HEK293 (cell line): Measurements from ENCODE around the gene ATG4B.
A peak's percentile ranks its signal among the peaks of the same experiment; 100 is the strongest.

ENCODE experiments used
- CTCF ChIA-PET: fragments of 350-600 bp; formaldehyde crosslinking; extraction: SDS; loops from one replicate; lab custom pipeline; 2021; ENCODE audit warnings: antibody characterized with exemption; lab: Yijun Ruan, JAX
- POLR2A ChIA-PET: fragments of 300-600 bp; formaldehyde crosslinking; extraction: SDS; loops from one replicate; lab custom pipeline; 2020; ENCODE audit warnings: antibody characterized with exemption, inconsistent platforms; lab: Yijun Ruan, JAX
- H3K27ac ChIP-seq: fragments of 200-500 bp; sonication (Bioruptor generic); 2 replicates; pipeline ENCODE4 v1.5.1; 2014; ENCODE audit warnings: low read depth, low read length, control low read depth, inconsistent platforms; ENCODE audit errors: extremely low read depth
- H3K36me3 ChIP-seq, 2 experiments: fragments of 200-500 bp in 1 of 2; sonication (Bioruptor generic) in 1 of 2; 1 replicate in 1 of 2; 2 replicates in 1 of 2; pipeline ENCODE4 v1.5.1; 2014 to 2017; ENCODE audit warnings: inconsistent platforms in 2 of 2, low read length in 2 of 2; ENCODE audit not compliant: control insufficient read depth in 2 of 2, insufficient read depth in 1 of 2
- H3K4me1 ChIP-seq: fragments of 200-500 bp; sonication (Bioruptor generic); 2 replicates; pipeline ENCODE4 v1.5.1; 2014; ENCODE audit warnings: mild to moderate bottlenecking, low read length, inconsistent platforms; ENCODE audit not compliant: control insufficient read depth, insufficient read depth
- H3K4me3 ChIP-seq: 2 replicates; pipeline ENCODE4 v1.5.1; 2011; ENCODE audit warnings: low read depth, mild to moderate bottlenecking, control low read depth, low read length, moderate library complexity
- H3K9me3 ChIP-seq: fragments of 200-500 bp; sonication (Bioruptor generic); 2 replicates; pipeline ENCODE4 v1.5.1; 2014; ENCODE audit warnings: low read depth, low read length, inconsistent platforms; ENCODE audit not compliant: control insufficient read depth, insufficient read depth
- GLI4 ChIP-seq: fragments of 450-650 bp; formaldehyde crosslinking; IDR thresholded peaks from 2 replicates; pipeline ENCODE4 v1.5.1; 2016; ENCODE audit warnings: missing biosample characterization, missing genetic modification characterization
- PRDM10 ChIP-seq: fragments of 450-650 bp; formaldehyde crosslinking; IDR thresholded peaks from 2 replicates; pipeline ENCODE4 v1.5.1; 2016; ENCODE audit warnings: missing biosample characterization, missing genetic modification characterization
- SCRT1 ChIP-seq: fragments of 450-650 bp; formaldehyde crosslinking; IDR thresholded peaks from 2 replicates; pipeline ENCODE4 v1.5.1; 2016; ENCODE audit warnings: missing biosample characterization, missing genetic modification characterization, borderline replicate concordance
- TCF7L2 ChIP-seq: IDR thresholded peaks from 2 replicates; pipeline ENCODE4 v1.6.1; 2011; ENCODE audit warnings: low read depth, mild to moderate bottlenecking, inconsistent platforms, low read length, moderate library complexity, borderline replicate concordance
- ZBTB11 ChIP-seq: fragments of 450-650 bp; formaldehyde crosslinking; conservative IDR thresholded peaks from 2 replicates; pipeline ENCODE4 v1.5.1; 2016; ENCODE audit warnings: low read depth, missing biosample characterization, missing genetic modification characterization
- ZBTB7A ChIP-seq: fragments of 450-650 bp; formaldehyde crosslinking; IDR thresholded peaks from 2 replicates; pipeline ENCODE4 v1.5.1; 2016; ENCODE audit warnings: low read depth, missing biosample characterization, missing genetic modification characterization
- ZFP69B ChIP-seq: fragments of 450-650 bp; formaldehyde crosslinking; IDR thresholded peaks from 2 replicates; pipeline ENCODE4 v1.5.1; 2016; ENCODE audit warnings: missing biosample characterization, missing genetic modification characterization
- ZNF19 ChIP-seq: fragments of 450-650 bp; formaldehyde crosslinking; IDR thresholded peaks from 2 replicates; pipeline ENCODE4; 2016; ENCODE audit warnings: missing biosample characterization, missing genetic modification characterization, low read depth
- ZNF221 ChIP-seq: fragments of 450-650 bp; formaldehyde crosslinking; IDR thresholded peaks from 2 replicates; pipeline ENCODE4 v1.5.1; 2017; ENCODE audit warnings: missing biosample characterization, missing genetic modification characterization, borderline replicate concordance
- ZNF274 ChIP-seq, 2 experiments: fragments of 200-500 bp in 1 of 2; fragments of 450-650 bp in 1 of 2; sonication (Bioruptor generic) in 1 of 2; formaldehyde crosslinking in 1 of 2; IDR thresholded peaks; 2 replicates each; pipeline versions ENCODE4 v1.5.1 to v1.6.1; 2014 to 2016; ENCODE audit warnings: borderline replicate concordance in 1 of 2, inconsistent platforms in 1 of 2, low read length in 1 of 2, missing biosample characterization in 1 of 2, missing genetic modification characterization in 1 of 2
- ZNF292 ChIP-seq: fragments of 450-650 bp; formaldehyde crosslinking; IDR thresholded peaks from 2 replicates; pipeline ENCODE4 v1.5.1; 2016; ENCODE audit warnings: low read depth, missing biosample characterization, missing genetic modification characterization, borderline replicate concordance
- ZNF513 ChIP-seq: fragments of 450-650 bp; IDR thresholded peaks from 2 replicates; pipeline ENCODE4 v1.5.1; 2018; ENCODE audit warnings: missing biosample characterization, missing genetic modification characterization
- ZNF792 ChIP-seq: fragments of 450-650 bp; formaldehyde crosslinking; IDR thresholded peaks from 2 replicates; pipeline ENCODE4 v1.5.1; 2016; ENCODE audit warnings: missing biosample characterization, missing genetic modification characterization
- TF ChIP-seq, protein P1 (sequence below): fragments of 450-650 bp; formaldehyde crosslinking; IDR thresholded peaks from 2 replicates; pipeline ENCODE4 v1.5.1; 2016; ENCODE audit warnings: missing biosample characterization, missing genetic modification characterization
- TF ChIP-seq, protein P2 (sequence below): fragments of 450-650 bp; formaldehyde crosslinking; IDR thresholded peaks from 2 replicates; pipeline ENCODE4 v1.5.1; 2016; ENCODE audit warnings: missing biosample characterization, missing genetic modification characterization

ATG4B gene

GRCh38 chr2:241637018-241637794 lies at the start of gene ATG4B, which contains the start of gene THAP4:
TSS of gene ATG4B (plus strand) at chr2:241637693. CDS start at chr2:241637715, 22 bp downstream.
TSS of gene THAP4 (minus strand) at chr2:241637158. CDS start at chr2:241637017, 141 bp downstream.
- Histone ChIP-seq H3K9me3 (no peaks in the 10 kb centered on the region), H3K4me3 (peak within 1 kb of the TSS; percentile 97), H3K4me1 (no peaks in the 10 kb centered on the region), H3K27ac (peak within 1 kb of the TSS; percentile 97), H3K36me3 (peaks cover 2 to 52% of the 10 kb centered on the region in 2 experiments; a peak in 2 of 3 replicates)
- ChIA-PET POLR2A (interaction anchor here (0.6 to 2.5 kb wide), 5 partner anchors 11 to 1051 kb away, joined by 3 to 17 read pairs (median 3); partner anchors contain the start of genes CAPN10 and DTYMK), CTCF (interaction anchor here (1.4 to 1.7 kb wide), 3 partner anchors 10 to 28 kb away, joined by 4 to 5 read pairs (median 4); no protein-coding TSS in a partner anchor)
- TF ChIP-seq GLI4 (tag by site-specific recombination), result no peak
- TF ChIP-seq ZBTB11 (tag by site-specific recombination), result peak; percentile 64; the same call in 1 of the 2 replicates
- TF ChIP-seq ZNF221, result no peak
- no peak for TF ChIP-seq ZNF274 (IDR thresholded peaks at IDR 0.05; ENCODE audit: low read length)
- TF ChIP-seq ZNF274 (tag by site-specific recombination; IDR thresholded peaks at IDR 0.05; ENCODE audit: borderline replicate concordance), result no peak
- peak; percentile 92 for TF ChIP-seq TCF7L2
- no peak for TF ChIP-seq ZNF792 (tag by site-specific recombination)
- TF ChIP-seq SCRT1 (tag by site-specific recombination), result no peak
- TF ChIP-seq ZNF292 (tag by site-specific recombination), result no peak
- no peak for TF ChIP-seq ZFP69B (tag by site-specific recombination)
- no peak for TF ChIP-seq ZNF19 (tag by site-specific recombination)
- peak; percentile 13; the same call in 1 of the 2 replicates for TF ChIP-seq PRDM10 (tag by site-specific recombination)
- TF ChIP-seq, protein P1, sequence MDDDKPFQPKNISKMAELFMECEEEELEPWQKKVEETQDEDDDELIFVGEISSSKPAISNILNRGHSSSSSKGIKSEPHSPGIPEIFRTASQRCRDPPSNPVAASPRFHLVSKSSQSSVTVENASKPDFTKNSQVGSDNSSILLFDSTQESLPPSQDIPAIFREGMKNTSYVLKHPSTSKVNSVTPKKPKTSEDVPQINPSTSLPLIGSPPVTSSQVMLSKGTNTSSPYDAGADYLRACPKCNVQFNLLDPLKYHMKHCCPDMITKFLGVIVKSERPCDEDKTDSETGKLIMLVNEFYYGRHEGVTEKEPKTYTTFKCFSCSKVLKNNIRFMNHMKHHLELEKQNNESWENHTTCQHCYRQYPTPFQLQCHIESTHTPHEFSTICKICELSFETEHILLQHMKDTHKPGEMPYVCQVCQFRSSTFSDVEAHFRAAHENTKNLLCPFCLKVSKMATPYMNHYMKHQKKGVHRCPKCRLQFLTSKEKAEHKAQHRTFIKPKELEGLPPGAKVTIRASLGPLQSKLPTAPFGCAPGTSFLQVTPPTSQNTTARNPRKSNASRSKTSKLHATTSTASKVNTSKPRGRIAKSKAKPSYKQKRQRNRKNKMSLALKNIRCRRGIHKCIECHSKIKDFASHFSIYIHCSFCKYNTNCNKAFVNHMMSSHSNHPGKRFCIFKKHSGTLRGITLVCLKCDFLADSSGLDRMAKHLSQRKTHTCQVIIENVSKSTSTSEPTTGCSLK (tag by site-specific recombination), result no peak
- TF ChIP-seq ZBTB7A (tag by site-specific recombination), result no peak
- TF ChIP-seq, protein P2, sequence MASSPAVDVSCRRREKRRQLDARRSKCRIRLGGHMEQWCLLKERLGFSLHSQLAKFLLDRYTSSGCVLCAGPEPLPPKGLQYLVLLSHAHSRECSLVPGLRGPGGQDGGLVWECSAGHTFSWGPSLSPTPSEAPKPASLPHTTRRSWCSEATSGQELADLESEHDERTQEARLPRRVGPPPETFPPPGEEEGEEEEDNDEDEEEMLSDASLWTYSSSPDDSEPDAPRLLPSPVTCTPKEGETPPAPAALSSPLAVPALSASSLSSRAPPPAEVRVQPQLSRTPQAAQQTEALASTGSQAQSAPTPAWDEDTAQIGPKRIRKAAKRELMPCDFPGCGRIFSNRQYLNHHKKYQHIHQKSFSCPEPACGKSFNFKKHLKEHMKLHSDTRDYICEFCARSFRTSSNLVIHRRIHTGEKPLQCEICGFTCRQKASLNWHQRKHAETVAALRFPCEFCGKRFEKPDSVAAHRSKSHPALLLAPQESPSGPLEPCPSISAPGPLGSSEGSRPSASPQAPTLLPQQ (tag by site-specific recombination), result peak; percentile 62; the same call in 1 of the 2 replicates
- TF ChIP-seq ZNF513, result no peak
